Coronary artery (tissue), 2 donors: ENCODE results near the gene WDR5.

Experiments
- DNase-seq: peaks from one replicate; pipeline ENCODE4 v3.0.0-alpha.2; 2017; ENCODE audit warnings: low spot score
- H3K27ac ChIP-seq, 2 donors: fragments of 200-600 bp; sonication (generic); one replicate each; pipeline ENCODE4 v1.5.1; 2016 to 2019
- H3K4me3 ChIP-seq: fragments of 200-600 bp; sonication (generic); 2 replicates; pipeline ENCODE4 v1.5.1; 2016; ENCODE audit warnings: mild to moderate bottlenecking, moderate library complexity
- CTCF ChIP-seq: fragments of 200-600 bp; sonication (generic); IDR thresholded peaks from one replicate; pipeline ENCODE4 v1.5.1; 2019; ENCODE audit warnings: antibody characterized with exemption

The WDR5 gene

GRCh38 chr9:134134949-134135342, 936 bp upstream of the WDR5 start:
- DNase-seq = no peak
- H3K27ac ChIP-seq = peak overlapping the region; percentile 76 to 90
- TF ChIP-seq CTCF = no peak
- peak overlapping the region; percentile 95 for H3K4me3 ChIP-seq

- no peak for TF ChIP-seq CTCF
- H3K4me3 ChIP-seq = peak overlapping the region; percentile 95
- no peak for DNase-seq
- H3K27ac ChIP-seq = peak overlapping the region in 1 of 2 donors; percentile 90
These were observed 475 bp downstream of the WDR5 start for GRCh38 chr9:134136118-134136995.

GRCh38 chr9:134136996-134137299, 1.1 kb downstream of the WDR5 start:
- peak overlapping the region; percentile 95 for H3K4me3 ChIP-seq
- DNase-seq = no peak
- TF ChIP-seq CTCF = no peak
- no peak overlapping the region for H3K27ac ChIP-seq

GRCh38 chr9:134138292-134138691, 2.4 kb downstream of the WDR5 start:
- DNase-seq = no peak

GRCh38 chr9:134139081-134139480, 3.2 kb downstream of the WDR5 start:
- Histone ChIP-seq H3K27ac (no peak overlapping the region), H3K4me3 (no peak overlapping the region)
- no peak for DNase-seq
- TF ChIP-seq CTCF = no peak

More at GRCh38 chr9:134138292-134138691, 2.4 kb downstream of the WDR5 start:
- no peak overlapping the region for H3K4me3 ChIP-seq
- no peak for TF ChIP-seq CTCF
- no peak overlapping the region for H3K27ac ChIP-seq

GRCh38 chr9:134141906-134142305, 6.0 kb downstream of the WDR5 start:
- Histone ChIP-seq H3K4me3 (no peak overlapping the region), H3K27ac (no peak overlapping the region)
- no peak for DNase-seq
- no peak for TF ChIP-seq CTCF

- TF ChIP-seq CTCF = no peak
- no peak for DNase-seq
- Histone ChIP-seq H3K27ac (no peak overlapping the region), H3K4me3 (no peak overlapping the region)
These were observed 8.9 kb downstream of the WDR5 start for GRCh38 chr9:134144801-134145200.
